NCI-H2029 treated with DMSO at 0.1 percent for 48 hours (cell line): ENCODE measurements around the gene HAT1.
"Not testable (repeated sequence)": the region's sequence is repeated elsewhere in the genome, so short reads cannot be mapped to it uniquely, and the experiment has no call there.

Source experiments
- DNase-seq: peaks from one replicate; lab custom pipeline; 2025; lab: John Stamatoyannopoulos, UW

The HAT1 gene

GRCh38 chr2:171972329-171972982, 50.2 kb downstream of the HAT1 start:
- DNase-seq, result no peak

GRCh38 chr2:171979103-171979502, 56.8 kb downstream of the HAT1 start:
- DNase-seq, result no peak

GRCh38 chr2:171983924-171984323, 61.7 kb downstream of the HAT1 start:
- DNase-seq, result not testable (repeated sequence)

- DNase-seq, result no peak
Measured at GRCh38 chr2:171985076-171985475, 62.8 kb downstream of the HAT1 start.

- no peak for DNase-seq
Measured at GRCh38 chr2:171986778-171987177, 64.5 kb downstream of the HAT1 start.

- DNase-seq, result no peak
Measured at GRCh38 chr2:171991027-171991426, 68.8 kb downstream of the HAT1 start.

GRCh38 chr2:171995586-171995985, 73.3 kb downstream of the HAT1 start:
- no peak for DNase-seq

- no peak for DNase-seq
Measured at GRCh38 chr2:171996021-171996420, 73.8 kb downstream of the HAT1 start.

GRCh38 chr2:171997031-171997430, 74.8 kb downstream of the HAT1 start:
- DNase-seq, result not testable (repeated sequence)

GRCh38 chr2:171999161-171999560, 76.9 kb downstream of the HAT1 start:
- no peak for DNase-seq

- peak; percentile 37 for DNase-seq
Measured at GRCh38 chr2:171999604-172000469, 77.6 kb downstream of the HAT1 start, which contains the start of gene METAP1D. Gene METAP1D (plus strand): TSS chr2:171999953. CDS start chr2:171999970, 17 bp downstream.

- DNase-seq, result no peak
Measured at GRCh38 chr2:172000696-172001361, 78.6 kb downstream of the HAT1 start.

GRCh38 chr2:172007372-172007771, 85.1 kb downstream of the HAT1 start:
- no peak for DNase-seq

GRCh38 chr2:172009823-172010222, 87.6 kb downstream of the HAT1 start:
- DNase-seq, result no peak

GRCh38 chr2:172011812-172012575, 89.7 kb downstream of the HAT1 start:
- no peak for DNase-seq

- DNase-seq, result no peak
Measured at GRCh38 chr2:172012677-172013391, 90.6 kb downstream of the HAT1 start.

GRCh38 chr2:172013396-172013795, 91.1 kb downstream of the HAT1 start:
- DNase-seq, result no peak

GRCh38 chr2:172021074-172021931, 99.0 kb downstream of the HAT1 start:
- DNase-seq, result no peak

GRCh38 chr2:172021955-172022354, 99.7 kb downstream of the HAT1 start:
- no peak for DNase-seq

- DNase-seq, result no peak
Measured at GRCh38 chr2:172031536-172031935, 109.3 kb downstream of the HAT1 start.
